Measurements from ENCODE around the gene DENND1B. TPM values are rescaled to one million over a fixed set of nuclear protein-coding genes. Genes with fewer than 3 reads are reported as not detected.

DENND1B gene
- total RNA-seq, 4 donors from 2014 or later: 1.8 to 37.5 (median 19.5) TPM

DNA sequence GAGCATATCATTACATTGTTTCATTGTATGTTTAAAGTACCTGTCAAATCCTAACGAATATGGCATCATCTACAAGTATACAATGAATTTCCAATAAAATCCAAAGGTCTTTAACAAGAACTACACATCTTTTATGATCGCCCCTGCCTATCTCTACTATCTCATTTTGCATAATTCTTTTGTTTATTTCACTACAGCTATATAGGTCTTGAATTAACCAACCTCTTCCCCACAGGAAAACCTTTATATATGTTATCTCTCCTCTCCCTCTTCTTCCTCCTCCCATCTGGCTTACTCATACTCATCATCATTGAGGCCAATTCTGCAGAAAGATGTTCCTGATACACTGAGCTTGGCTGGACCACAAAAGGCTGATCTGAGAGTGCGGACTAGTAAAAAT is 175.5 kb downstream of the DENND1B start:
- Histone ChIP-seq H3K27ac (no peak overlapping the region), H3K4me1 (no peaks in the 10 kb centered on the region), H3K9me3 (no peaks in the 10 kb centered on the region), H3K36me3 (no peaks in the 10 kb centered on the region), H3K4me3 (no peak overlapping the region), H3K27me3 (no peaks in the 10 kb centered on the region)
- intact Hi-C loops (cut with DNase I; ENCODE audit: low total_unique reads): no loop called here
- DNase-seq: no peak
- no peak for TF ChIP-seq POLR2A (IDR thresholded peaks at IDR 0.05)
- TF ChIP-seq, protein P1, sequence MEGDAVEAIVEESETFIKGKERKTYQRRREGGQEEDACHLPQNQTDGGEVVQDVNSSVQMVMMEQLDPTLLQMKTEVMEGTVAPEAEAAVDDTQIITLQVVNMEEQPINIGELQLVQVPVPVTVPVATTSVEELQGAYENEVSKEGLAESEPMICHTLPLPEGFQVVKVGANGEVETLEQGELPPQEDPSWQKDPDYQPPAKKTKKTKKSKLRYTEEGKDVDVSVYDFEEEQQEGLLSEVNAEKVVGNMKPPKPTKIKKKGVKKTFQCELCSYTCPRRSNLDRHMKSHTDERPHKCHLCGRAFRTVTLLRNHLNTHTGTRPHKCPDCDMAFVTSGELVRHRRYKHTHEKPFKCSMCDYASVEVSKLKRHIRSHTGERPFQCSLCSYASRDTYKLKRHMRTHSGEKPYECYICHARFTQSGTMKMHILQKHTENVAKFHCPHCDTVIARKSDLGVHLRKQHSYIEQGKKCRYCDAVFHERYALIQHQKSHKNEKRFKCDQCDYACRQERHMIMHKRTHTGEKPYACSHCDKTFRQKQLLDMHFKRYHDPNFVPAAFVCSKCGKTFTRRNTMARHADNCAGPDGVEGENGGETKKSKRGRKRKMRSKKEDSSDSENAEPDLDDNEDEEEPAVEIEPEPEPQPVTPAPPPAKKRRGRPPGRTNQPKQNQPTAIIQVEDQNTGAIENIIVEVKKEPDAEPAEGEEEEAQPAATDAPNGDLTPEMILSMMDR (IDR thresholded peaks at IDR 0.05): no peak

DNA sequence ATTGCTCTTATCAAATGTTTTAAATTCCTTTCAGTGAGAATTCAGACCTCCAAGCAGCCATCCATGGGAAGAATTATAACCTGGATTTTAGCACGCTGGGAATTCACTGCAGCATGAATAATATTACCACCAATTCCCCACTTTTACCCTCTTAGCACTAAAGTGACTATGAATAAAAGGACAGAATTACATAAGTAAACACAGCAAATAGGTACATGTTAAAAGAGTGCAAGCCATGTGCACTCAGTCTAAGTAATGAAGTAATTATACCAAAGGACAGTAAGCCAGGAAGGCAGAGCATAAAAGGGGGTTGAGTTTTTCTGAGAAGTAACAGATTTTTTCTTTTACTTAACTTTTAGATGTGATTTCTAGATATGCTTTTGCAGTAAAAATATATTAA is 176.3 kb downstream of the DENND1B start:
- no peak for TF ChIP-seq POLR2A (IDR thresholded peaks at IDR 0.05)
- TF ChIP-seq, protein P1 (IDR thresholded peaks at IDR 0.05): no peak
- DNase-seq: no peak
- H3K36me3 ChIP-seq: no peaks in the 10 kb centered on the region
- no peak overlapping the region for H3K27ac ChIP-seq
- H3K9me3 ChIP-seq: no peaks in the 10 kb centered on the region
- no peak overlapping the region for H3K4me3 ChIP-seq
- H3K27me3 ChIP-seq: no peaks in the 10 kb centered on the region
- no peaks in the 10 kb centered on the region for H3K4me1 ChIP-seq
- intact Hi-C loops (cut with DNase I; ENCODE audit: low total_unique reads): no loop called here

DNA sequence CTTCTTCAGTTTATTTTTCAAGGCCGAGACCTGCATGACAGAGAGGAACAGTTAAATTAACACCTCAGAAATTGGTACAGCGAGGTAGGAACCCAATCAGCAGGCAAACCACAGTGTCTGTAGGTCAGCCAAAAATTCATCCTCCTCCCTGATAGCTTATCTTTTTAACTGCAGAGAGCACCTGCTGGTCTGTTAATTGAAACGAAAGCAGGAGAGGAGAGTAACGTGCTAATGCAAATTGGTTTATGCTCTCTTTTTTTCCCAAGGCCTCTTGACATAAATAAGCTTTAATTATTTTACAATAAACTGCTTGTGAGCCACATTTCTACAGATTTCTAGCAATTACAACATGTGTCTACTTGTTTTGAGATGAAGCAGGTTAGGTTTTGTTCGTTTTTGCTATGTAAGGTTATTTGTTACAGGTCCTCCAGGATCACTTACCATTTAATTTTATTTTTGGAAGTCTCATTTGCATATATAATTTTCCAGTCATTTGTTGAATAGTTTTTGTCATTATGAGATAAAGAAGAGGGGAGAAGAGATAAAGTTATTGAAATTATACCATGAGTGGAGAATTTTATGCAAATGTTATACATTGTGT is 179.9 kb downstream of the DENND1B start:
- Histone ChIP-seq H3K36me3 (no peaks in the 10 kb centered on the region), H3K9me3 (no peaks in the 10 kb centered on the region), H3K4me3 (no peak overlapping the region), H3K27ac (no peak overlapping the region), H3K4me1 (no peaks in the 10 kb centered on the region), H3K27me3 (no peaks in the 10 kb centered on the region)
- TF ChIP-seq, protein P1 (IDR thresholded peaks at IDR 0.05): no peak
- no peak for TF ChIP-seq POLR2A (IDR thresholded peaks at IDR 0.05)
- intact Hi-C loops (cut with DNase I; ENCODE audit: low total_unique reads): no loop called here
- DNase-seq: no peak

DNA sequence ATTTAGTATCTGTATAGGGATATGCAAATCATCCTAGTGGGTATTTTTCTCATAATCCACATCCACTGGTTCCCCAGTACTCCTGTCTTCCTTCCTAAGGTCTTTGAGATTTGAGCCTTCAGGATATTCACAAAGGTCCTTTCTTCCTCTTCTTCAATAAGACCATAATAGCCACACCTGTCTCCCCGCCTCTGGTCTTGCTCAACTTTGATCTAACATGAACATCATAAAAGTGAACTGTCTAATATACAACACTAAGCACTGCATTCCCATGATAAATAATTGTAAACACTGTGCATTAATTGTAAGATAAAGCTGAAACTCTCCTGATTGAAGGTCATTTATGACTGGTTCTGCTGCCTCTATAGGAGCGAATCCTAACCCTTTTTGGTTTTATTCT is 184.6 kb downstream of the DENND1B start:
- TF ChIP-seq, protein P1 (IDR thresholded peaks at IDR 0.05): no peak
- TF ChIP-seq POLR2A (IDR thresholded peaks at IDR 0.05): no peak

DNA sequence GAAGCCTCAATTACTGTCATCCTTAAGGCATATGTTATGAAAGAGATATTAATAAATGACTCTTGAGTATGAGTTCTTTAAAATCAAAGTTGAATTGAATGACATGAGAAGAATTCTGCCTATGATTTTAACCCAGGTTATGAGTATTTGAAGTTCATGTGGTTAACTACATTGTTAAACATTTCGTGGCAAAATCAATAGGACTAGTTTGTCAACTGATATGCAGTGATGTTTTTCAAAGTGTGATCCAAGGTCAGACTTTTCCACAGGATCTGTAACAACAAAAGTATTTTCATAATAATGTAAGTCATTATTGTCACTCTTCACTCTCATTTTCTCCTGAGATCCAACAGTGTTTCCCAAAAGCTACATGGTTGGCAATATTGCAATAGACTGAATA is 189.5 kb downstream of the DENND1B start:
- intact Hi-C loops (cut with DNase I; ENCODE audit: low total_unique reads): no loop called here
- Histone ChIP-seq H3K27me3 (no peaks in the 10 kb centered on the region), H3K27ac (no peak overlapping the region), H3K4me3 (no peak overlapping the region), H3K4me1 (no peaks in the 10 kb centered on the region), H3K36me3 (no peaks in the 10 kb centered on the region), H3K9me3 (no peaks in the 10 kb centered on the region)
- TF ChIP-seq POLR2A (IDR thresholded peaks at IDR 0.05): no peak
- TF ChIP-seq, protein P1 (IDR thresholded peaks at IDR 0.05): no peak
- no peak for DNase-seq

More for the DNA sequence above, 184.6 kb downstream of the DENND1B start:
- no peaks in the 10 kb centered on the region for H3K36me3 ChIP-seq
- H3K27me3 ChIP-seq: no peaks in the 10 kb centered on the region
- intact Hi-C loops (cut with DNase I; ENCODE audit: low total_unique reads): no loop called here
- no peaks in the 10 kb centered on the region for H3K9me3 ChIP-seq
- H3K4me3 ChIP-seq: no peak overlapping the region
- no peak for DNase-seq
- no peaks in the 10 kb centered on the region for H3K4me1 ChIP-seq
- H3K27ac ChIP-seq: no peak overlapping the region
